ENCODE data around the gene ROR2.

Gene ROR2

DNA sequence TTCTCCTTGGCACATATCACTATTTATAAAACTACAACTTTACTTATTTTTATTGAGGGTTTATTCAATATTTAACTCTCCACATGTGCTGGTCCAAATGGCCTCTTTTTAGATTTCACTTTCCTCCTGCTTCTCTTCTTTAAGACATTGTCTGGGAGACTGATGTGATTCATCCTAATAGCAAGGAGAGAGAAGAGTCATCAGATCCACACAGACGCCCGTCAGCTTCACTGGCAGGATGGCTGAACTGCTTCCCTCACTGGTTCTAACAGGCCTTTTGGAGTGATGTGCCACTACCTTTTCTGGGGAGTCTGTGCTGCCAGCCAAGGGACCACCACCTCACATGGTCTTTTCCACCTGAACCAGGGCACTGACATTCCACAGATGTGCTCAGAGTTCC lies 16.5 kb upstream of the ROR2 start:
- peaks cover 61% of the 10 kb centered on the region for H3K27me3 Mint-ChIP-seq
- no peaks in the 10 kb centered on the region for H3K4me1 Mint-ChIP-seq
- ATAC-seq (replicated peaks; ENCODE audit: extremely low read depth, poor library complexity, severe bottlenecking) (no peak), DNase-seq (ENCODE audit: low spot score in 2 of 2) (no peak)
- no peaks in the 10 kb centered on the region for H3K9me3 Mint-ChIP-seq
- no peaks in the 10 kb centered on the region for H3K36me3 Mint-ChIP-seq (ENCODE audit: insufficient read depth)
- H3K4me3 Mint-ChIP-seq = no peak overlapping the region
- H3K27ac Mint-ChIP-seq (ENCODE audit: low read depth) = no peak overlapping the region

DNA sequence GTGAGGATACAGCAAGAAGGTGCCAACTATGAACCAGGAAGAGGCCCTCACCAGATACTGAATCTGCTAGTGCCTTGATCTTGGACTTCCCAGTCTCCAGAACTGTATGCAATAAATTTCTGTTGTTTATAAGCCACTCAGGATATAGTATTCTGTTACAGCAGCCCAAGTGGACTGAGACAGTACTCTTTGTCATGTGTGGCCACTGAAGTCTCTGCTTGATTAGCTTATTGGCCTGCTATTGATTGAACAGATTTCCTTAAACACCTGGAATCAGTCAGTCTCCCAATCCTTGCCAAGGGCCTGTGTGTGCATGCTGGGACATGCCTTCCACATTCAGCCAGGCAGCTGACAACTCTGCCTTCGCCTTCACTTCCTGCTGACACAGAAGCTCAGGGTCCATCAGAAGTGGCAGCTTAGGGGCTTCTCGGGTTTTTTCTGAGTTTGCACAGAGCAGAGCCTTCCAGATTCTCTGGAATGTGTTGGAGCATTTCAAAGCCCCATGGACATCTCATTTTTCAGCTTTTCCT lies 13.7 kb upstream of the ROR2 start:
- ATAC-seq (replicated peaks; ENCODE audit: extremely low read depth, poor library complexity, severe bottlenecking) (no peak), DNase-seq (ENCODE audit: low spot score in 2 of 2) (no peak)
- H3K4me3 Mint-ChIP-seq = no peak overlapping the region
- peaks cover 38% of the 10 kb centered on the region for H3K27me3 Mint-ChIP-seq
- peaks cover 4% of the 10 kb centered on the region for H3K9me3 Mint-ChIP-seq
- H3K36me3 Mint-ChIP-seq (ENCODE audit: insufficient read depth) = no peaks in the 10 kb centered on the region
- H3K27ac Mint-ChIP-seq (ENCODE audit: low read depth) = no peak overlapping the region
- H3K4me1 Mint-ChIP-seq = no peaks in the 10 kb centered on the region

DNA sequence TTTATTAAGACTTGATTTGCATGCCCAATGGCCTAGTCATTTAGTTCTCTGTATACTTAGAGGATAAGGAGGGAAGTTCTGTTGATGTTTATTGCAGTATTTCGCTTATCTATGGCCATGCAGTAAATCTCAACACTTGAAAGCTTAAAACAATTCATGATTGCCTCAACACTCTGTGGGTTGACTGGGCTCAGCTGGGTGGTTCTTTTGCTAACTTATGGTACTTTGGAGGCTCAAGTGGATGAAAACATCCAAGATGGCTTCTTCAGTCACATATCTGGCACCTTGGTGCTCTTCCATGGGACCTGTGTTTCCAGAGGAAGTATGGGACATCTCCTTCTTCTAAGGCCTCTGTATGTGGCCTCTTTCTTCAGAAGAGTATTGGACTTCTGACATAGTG lies 10.3 kb upstream of the ROR2 start:
- Mint-ChIP-seq H3K4me3 (no peak overlapping the region), H3K36me3 (ENCODE audit: insufficient read depth) (no peaks in the 10 kb centered on the region), H3K4me1 (no peaks in the 10 kb centered on the region), H3K9me3 (peaks cover 4% of the 10 kb centered on the region), H3K27me3 (peaks cover 8% of the 10 kb centered on the region), H3K27ac (ENCODE audit: low read depth) (no peak overlapping the region)
- DNase-seq (ENCODE audit: low spot score in 2 of 2) (no peak), ATAC-seq (replicated peaks; ENCODE audit: extremely low read depth, poor library complexity, severe bottlenecking) (no peak)

DNA sequence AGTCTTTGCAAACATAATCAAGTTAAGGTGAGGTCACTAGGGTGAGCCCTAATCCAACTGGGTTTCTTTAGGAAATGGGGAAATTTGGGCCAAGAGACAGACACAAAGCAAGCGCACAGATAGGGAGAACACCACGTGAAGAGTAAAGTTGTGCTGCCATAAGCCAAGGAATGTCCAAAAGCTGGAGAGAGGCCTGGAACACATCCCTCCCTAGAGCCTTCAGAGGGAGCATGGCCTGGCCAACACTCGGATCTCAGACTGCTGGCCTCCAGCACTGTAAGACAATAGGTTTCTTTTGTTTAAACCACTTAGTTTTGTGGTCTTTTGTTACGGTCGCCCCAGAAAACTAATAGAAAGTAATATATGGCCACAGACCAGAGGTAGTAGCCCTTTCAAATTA lies 8.1 kb upstream of the ROR2 start:
- Mint-ChIP-seq H3K27me3 (peaks cover 22% of the 10 kb centered on the region), H3K36me3 (ENCODE audit: insufficient read depth) (no peaks in the 10 kb centered on the region), H3K9me3 (peaks cover 4% of the 10 kb centered on the region), H3K27ac (ENCODE audit: low read depth) (no peak overlapping the region), H3K4me1 (peaks cover 8% of the 10 kb centered on the region), H3K4me3 (no peak overlapping the region)
- DNase-seq (ENCODE audit: low spot score in 2 of 2) = no peak
- ATAC-seq (replicated peaks; ENCODE audit: extremely low read depth, poor library complexity, severe bottlenecking) = no peak

DNA sequence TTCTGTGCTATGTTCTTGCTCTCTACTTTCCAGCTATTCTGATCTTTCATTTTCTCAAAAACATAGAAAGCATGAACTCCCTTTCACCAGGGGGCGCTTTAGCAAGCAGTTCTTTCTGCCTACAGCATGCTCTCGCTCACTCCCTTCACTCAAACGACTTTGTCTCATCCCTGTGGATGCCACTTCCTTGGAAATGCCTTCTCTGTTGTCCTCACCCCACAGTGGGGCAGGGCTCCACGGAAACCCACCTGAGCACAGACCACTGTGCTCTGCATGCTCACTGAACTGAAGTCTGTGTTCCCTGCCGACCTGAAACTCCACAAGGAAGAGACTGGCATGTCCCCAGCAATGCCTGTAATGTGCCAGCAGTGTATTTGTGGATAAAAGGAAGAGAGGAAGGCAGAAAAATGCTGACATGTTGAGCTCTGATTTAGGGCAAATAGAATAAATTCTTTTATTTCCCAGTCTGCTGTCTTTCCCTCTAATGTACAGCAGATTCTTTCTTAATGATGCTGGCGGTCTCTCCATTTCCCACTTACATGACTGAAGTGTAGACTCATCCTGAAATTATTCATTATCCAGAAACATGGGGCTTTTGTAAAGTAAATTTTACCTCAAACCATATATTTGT lies 4.9 kb upstream of the ROR2 start:
- DNase-seq (ENCODE audit: low spot score in 2 of 2) = no peak
- H3K27me3 Mint-ChIP-seq = peaks cover 50% of the 10 kb centered on the region
- H3K4me1 Mint-ChIP-seq = peaks cover 8% of the 10 kb centered on the region
- no peak for ATAC-seq (replicated peaks; ENCODE audit: extremely low read depth, poor library complexity, severe bottlenecking)
- no peak overlapping the region for H3K27ac Mint-ChIP-seq (ENCODE audit: low read depth)
- H3K36me3 Mint-ChIP-seq (ENCODE audit: insufficient read depth) = no peaks in the 10 kb centered on the region
- no peak overlapping the region for H3K4me3 Mint-ChIP-seq
- no peaks in the 10 kb centered on the region for H3K9me3 Mint-ChIP-seq

DNA sequence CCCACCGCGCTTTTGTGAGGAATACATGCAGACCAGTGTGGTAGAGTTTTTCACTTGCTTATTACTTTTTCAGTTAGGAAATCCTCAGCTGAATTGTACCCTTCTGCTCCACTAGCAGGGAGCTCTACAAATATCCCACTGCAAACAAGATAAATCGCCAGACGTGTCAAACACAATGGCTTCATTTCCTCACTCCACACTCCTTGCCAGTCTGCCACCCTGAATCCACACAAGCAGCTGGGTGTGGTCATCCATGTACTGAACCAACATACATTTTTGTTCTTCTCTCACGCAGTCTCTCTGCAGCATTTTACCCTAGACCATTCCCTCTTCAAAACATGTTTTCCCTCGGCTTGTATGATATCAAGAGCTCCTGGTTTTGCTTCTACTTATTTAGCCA lies 3.7 kb upstream of the ROR2 start:
- Mint-ChIP-seq H3K27me3 (peaks cover 50% of the 10 kb centered on the region), H3K9me3 (no peaks in the 10 kb centered on the region), H3K4me3 (no peak overlapping the region), H3K4me1 (peaks cover 8% of the 10 kb centered on the region), H3K27ac (ENCODE audit: low read depth) (no peak overlapping the region), H3K36me3 (ENCODE audit: insufficient read depth) (no peaks in the 10 kb centered on the region)
- no peak for ATAC-seq (replicated peaks; ENCODE audit: extremely low read depth, poor library complexity, severe bottlenecking)
- DNase-seq (ENCODE audit: low spot score in 2 of 2) = no peak

DNA sequence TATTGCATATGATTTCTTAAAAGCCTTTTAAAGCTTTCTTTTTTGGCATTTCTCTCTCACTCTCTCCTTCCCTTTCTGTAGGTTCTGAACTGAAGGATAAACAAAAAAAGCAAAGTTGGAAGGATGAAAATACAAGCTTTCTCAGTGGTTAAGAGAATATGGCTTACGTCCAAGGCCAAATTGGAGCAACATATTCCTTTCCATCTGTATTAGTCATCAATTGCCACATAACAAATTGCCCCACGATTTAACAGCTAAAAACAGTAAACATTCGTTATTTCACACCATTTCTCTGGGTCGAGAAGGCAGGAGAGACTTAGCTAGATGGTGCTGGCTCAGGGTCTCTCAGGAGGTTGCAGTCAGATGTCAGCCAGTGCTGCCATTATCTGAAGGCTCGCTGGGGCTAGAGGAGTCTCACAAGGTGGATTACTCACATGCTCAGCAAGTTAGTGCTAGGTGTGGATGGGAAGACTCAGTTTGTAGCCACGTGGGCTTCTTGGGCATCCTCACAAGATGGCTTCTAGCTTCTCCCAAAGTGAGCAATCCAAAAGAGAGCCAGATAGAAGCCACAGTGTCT lies 2.0 kb upstream of the ROR2 start:
- peaks cover 65% of the 10 kb centered on the region for H3K27me3 Mint-ChIP-seq
- DNase-seq (ENCODE audit: low spot score in 2 of 2) (no peak), ATAC-seq (replicated peaks; ENCODE audit: extremely low read depth, poor library complexity, severe bottlenecking) (no peak)
- peaks cover 8% of the 10 kb centered on the region for H3K4me1 Mint-ChIP-seq
- no peak overlapping the region for H3K4me3 Mint-ChIP-seq
- no peaks in the 10 kb centered on the region for H3K36me3 Mint-ChIP-seq (ENCODE audit: insufficient read depth)
- H3K9me3 Mint-ChIP-seq = no peaks in the 10 kb centered on the region
- no peak overlapping the region for H3K27ac Mint-ChIP-seq (ENCODE audit: low read depth)

DNA sequence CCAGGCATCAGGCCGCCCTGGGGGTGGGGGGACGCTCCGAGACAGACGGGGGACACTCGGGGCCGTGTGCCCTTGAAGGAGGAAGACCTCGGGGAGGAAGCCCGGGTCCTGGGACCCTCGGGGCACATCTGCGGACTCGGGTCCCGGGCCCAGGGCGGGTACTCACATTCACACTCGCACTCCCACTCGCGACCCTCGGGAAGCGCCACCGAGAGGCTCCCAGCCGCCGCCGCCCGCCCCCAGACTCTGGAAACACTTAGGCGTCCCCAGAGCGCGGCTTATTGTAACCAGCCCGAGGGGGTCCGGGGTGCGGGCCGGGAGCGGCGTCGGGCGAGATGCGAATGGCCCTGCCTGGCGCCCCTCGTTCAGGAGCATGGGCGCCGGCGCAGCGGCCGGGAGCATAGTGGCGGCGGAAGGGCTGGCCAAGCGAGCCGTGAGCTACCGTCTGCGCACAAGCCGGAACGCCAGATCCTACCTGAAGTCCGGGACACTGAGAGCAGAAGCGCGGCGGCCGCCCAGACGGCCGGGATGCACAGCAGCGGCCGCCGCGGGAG lies 559 bp downstream of the ROR2 start:
- Mint-ChIP-seq H3K9me3 (no peaks in the 10 kb centered on the region), H3K4me1 (peaks cover 1% of the 10 kb centered on the region), H3K36me3 (ENCODE audit: insufficient read depth) (peaks cover 3% of the 10 kb centered on the region), H3K27me3 (peaks cover 81% of the 10 kb centered on the region), H3K27ac (ENCODE audit: low read depth) (no peak overlapping the region), H3K4me3 (peak overlapping the region; percentile 33)
- ATAC-seq (replicated peaks; ENCODE audit: extremely low read depth, poor library complexity, severe bottlenecking) = no peak
- DNase-seq (ENCODE audit: low spot score in 2 of 2) = no peak

DNA sequence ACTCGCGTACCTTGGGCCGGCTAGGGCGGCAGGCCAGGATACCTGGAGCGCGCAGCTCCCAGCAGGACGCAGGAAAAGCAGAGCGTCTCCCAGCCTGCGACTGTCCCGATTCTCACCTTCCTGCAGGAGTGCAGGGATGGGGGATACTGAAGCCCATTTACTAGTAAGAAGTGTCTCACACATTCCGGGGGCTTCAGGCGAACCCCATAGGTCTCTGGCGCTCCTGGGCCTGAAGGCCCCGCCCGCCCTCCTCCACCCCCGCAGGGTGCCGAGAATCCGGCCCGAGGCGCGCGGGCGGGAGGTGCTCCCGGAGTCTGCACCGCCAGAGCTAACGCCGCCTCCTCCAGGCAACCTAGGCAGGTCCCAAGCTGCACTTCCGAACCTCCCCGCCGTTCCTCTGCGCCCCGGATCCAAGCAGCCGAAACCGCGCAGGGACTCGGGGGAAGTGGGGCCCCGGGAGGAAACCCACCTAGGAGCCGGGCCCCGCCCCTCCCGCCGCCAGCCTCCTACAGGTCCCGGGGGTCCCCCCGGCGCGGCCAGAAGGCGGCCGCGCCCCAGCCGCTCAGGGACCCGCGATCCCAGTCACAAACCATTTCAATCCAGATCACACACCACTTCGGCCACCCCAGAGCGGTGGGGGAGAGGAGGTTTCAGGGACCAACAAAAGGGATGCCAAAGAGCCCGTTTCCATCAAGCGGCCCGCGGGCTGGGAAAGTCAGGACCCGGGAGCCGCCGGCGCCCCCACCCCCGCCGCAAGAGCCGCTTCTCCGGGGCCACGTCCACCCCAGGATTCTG lies 1.2 kb downstream of the ROR2 start:
- DNase-seq (ENCODE audit: low spot score in 2 of 2) = no peak
- peak overlapping the region; percentile 23 for H3K4me3 Mint-ChIP-seq

DNA sequence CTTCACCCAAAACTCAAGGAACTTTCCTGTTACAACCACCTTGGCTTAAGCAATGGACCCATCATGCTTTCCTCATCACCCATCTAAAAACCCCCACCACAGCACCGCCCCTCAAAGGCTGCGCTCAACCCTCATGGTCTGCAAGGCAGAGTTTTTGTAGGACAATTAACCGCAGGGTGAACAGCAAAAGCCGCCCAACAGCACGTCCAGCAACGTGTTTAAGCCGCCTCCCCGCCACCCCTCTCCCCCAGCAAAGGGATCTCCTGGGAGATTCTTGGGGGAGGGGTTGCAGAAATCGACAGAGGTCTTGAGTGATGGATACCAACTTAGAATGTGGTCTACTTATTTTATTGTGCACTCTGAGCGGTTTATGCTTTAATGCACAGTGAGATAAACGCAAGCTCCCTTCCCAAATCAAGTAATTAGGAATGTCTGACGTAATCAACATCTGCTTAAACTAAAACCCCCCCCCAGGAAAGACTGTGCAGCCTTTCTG lies 1.9 kb downstream of the ROR2 start:
- DNase-seq (ENCODE audit: low spot score in 2 of 2) (no peak), ATAC-seq (replicated peaks; ENCODE audit: extremely low read depth, poor library complexity, severe bottlenecking) (no peak)
- Mint-ChIP-seq H3K9me3 (no peaks in the 10 kb centered on the region), H3K4me3 (no peak overlapping the region), H3K4me1 (no peaks in the 10 kb centered on the region), H3K27me3 (peaks cover 81% of the 10 kb centered on the region), H3K27ac (ENCODE audit: low read depth) (no peak overlapping the region), H3K36me3 (ENCODE audit: insufficient read depth) (peaks cover 4% of the 10 kb centered on the region)

More for the DNA sequence above, 1.2 kb downstream of the ROR2 start:
- ATAC-seq (replicated peaks; ENCODE audit: extremely low read depth, poor library complexity, severe bottlenecking) = peak; percentile 12
- Mint-ChIP-seq H3K4me1 (no peaks in the 10 kb centered on the region), H3K9me3 (no peaks in the 10 kb centered on the region), H3K27me3 (peaks cover 81% of the 10 kb centered on the region), H3K27ac (ENCODE audit: low read depth) (no peak overlapping the region), H3K36me3 (ENCODE audit: insufficient read depth) (peaks cover 3% of the 10 kb centered on the region)

DNA sequence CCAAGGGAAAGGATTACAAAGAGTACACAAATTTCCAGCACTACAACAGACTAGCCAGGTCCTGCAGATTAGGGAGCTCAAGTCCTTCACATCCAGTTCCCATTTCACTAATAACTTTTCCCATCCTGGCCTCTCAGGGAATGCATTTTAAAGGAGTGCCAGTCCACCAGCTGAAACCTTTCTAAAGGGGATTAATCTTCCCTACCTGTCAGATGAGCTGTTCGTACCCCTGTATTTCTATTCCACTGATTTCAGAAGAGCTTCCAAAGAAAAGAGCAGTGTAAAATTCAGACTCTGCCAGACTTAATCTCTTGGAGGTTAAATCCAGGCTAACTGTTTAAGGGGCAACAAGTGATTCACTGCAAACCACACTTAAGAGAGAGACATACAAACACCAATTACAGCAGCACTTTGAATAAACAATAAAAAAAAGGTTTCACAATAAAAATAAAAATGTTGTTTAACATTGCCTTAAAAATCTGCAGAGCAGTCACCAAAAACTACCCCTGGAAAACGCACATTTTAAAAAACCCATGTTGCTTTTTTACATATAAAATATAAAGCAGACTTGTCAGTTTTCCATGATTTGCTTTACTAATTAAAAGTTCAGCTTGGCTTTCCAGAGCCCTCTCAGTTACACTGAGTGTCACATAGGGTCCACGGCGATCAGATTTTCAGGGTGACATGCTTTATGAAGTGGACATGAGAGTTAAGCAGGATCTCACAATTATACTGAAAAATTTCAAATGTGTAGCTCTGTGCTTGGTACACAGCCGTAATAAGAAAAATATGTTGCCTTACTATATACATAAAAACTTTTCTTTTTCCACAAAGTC lies 3.2 kb downstream of the ROR2 start:
- H3K27ac Mint-ChIP-seq (ENCODE audit: low read depth) = no peak overlapping the region
- H3K36me3 Mint-ChIP-seq (ENCODE audit: insufficient read depth) = peaks cover 4% of the 10 kb centered on the region
- H3K27me3 Mint-ChIP-seq = peaks cover 81% of the 10 kb centered on the region
- no peaks in the 10 kb centered on the region for H3K9me3 Mint-ChIP-seq
- no peak overlapping the region for H3K4me3 Mint-ChIP-seq
- DNase-seq (ENCODE audit: low spot score in 2 of 2) (no peak), ATAC-seq (replicated peaks; ENCODE audit: extremely low read depth, poor library complexity, severe bottlenecking) (no peak)
- no peaks in the 10 kb centered on the region for H3K4me1 Mint-ChIP-seq

DNA sequence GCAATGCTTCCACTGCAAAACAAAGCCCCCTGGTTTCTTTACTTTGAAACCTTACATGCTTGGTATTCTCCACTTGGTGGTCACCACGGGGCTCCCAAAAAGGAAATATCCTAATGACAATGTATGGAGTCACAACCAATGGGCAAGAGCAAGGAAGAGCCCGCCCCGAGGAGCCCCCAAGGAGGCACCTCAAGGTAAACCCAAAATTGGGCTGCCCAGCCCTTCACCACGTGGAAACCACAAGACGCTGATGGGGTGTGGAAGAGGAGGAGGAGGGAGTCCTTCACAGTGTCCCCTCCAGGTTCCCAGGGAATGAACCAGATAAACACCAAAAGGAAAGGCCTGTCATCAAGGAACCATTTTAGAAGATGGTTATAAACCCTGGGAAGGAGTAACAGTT lies 3.8 kb downstream of the ROR2 start:
- DNase-seq (ENCODE audit: low spot score in 2 of 2) (no peak), ATAC-seq (replicated peaks; ENCODE audit: extremely low read depth, poor library complexity, severe bottlenecking) (no peak)
- no peak overlapping the region for H3K4me3 Mint-ChIP-seq

More for the DNA sequence above, 3.8 kb downstream of the ROR2 start:
- no peaks in the 10 kb centered on the region for H3K9me3 Mint-ChIP-seq
- H3K4me1 Mint-ChIP-seq = no peaks in the 10 kb centered on the region
- peaks cover 77% of the 10 kb centered on the region for H3K27me3 Mint-ChIP-seq
- H3K27ac Mint-ChIP-seq (ENCODE audit: low read depth) = no peak overlapping the region
- H3K36me3 Mint-ChIP-seq (ENCODE audit: insufficient read depth) = peaks cover 4% of the 10 kb centered on the region

Measured in central memory CD8-positive, alpha-beta T cell (primary cell).